Hepatocyte (in vitro differentiated cells): ENCODE measurements around the gene FRY. TPM values are rescaled to one million over a fixed set of nuclear protein-coding genes. Genes with fewer than 3 reads are reported as not detected.

ENCODE experiments used
- DNase-seq: peaks from one replicate; pipeline ENCODE4 v3.0.0-alpha.2; 2016; ENCODE audit warnings: low spot score
- H2AFZ ChIP-seq: fragments of 200-600 bp; sonication (generic); 2 replicates; pipeline ENCODE4 v1.6.0; 2016; ENCODE audit warnings: antibody characterized with exemption, mild to moderate bottlenecking
- H3K27ac ChIP-seq: fragments of 200-600 bp; sonication (generic); 2 replicates; pipeline ENCODE4 v1.5.1; 2016; ENCODE audit warnings: mild to moderate bottlenecking
- H3K27me3 ChIP-seq: fragments of 200-600 bp; sonication (generic); 2 replicates; pipeline ENCODE4 v1.6.1; 2016
- H3K36me3 ChIP-seq: fragments of 200-600 bp; sonication (generic); replicated peaks from 2 replicates; pipeline ENCODE4 v1.5.1; 2016; ENCODE audit warnings: low read depth; ENCODE audit not compliant: insufficient read depth
- H3K4me1 ChIP-seq: fragments of 200-600 bp; sonication (generic); 2 replicates; pipeline ENCODE4 v1.5.1; 2016; ENCODE audit warnings: mild to moderate bottlenecking, moderate library complexity; ENCODE audit not compliant: insufficient read depth
- H3K4me2 ChIP-seq: fragments of 200-600 bp; sonication (generic); 2 replicates; pipeline ENCODE4 v1.6.0; 2016
- H3K4me3 ChIP-seq: fragments of 200-600 bp; sonication (generic); 2 replicates; pipeline ENCODE4 v1.5.1; 2016; ENCODE audit warnings: mild to moderate bottlenecking
- H3K79me2 ChIP-seq: fragments of 200-600 bp; sonication (generic); 2 replicates; pipeline ENCODE4 v1.6.0; 2017; ENCODE audit warnings: mild to moderate bottlenecking
- H3K9me2 ChIP-seq: fragments of 200-600 bp; sonication (generic); replicated peaks from 2 replicates; pipeline ENCODE4 v1.6.0; 2017; ENCODE audit warnings: mild to moderate bottlenecking; ENCODE audit not compliant: insufficient read depth
- H3K9me3 ChIP-seq: fragments of 200-600 bp; sonication (generic); 2 replicates; pipeline ENCODE4 v1.5.1; 2016; ENCODE audit warnings: low read depth, mild to moderate bottlenecking
- H4K20me1 ChIP-seq: fragments of 200-600 bp; sonication (generic); 2 replicates; pipeline ENCODE4 v1.6.0; 2016; ENCODE audit warnings: mild to moderate bottlenecking; ENCODE audit not compliant: insufficient read depth, poor library complexity, severe bottlenecking
- EZH2 ChIP-seq: fragments of 200-600 bp; sonication (generic); IDR thresholded peaks from 2 replicates; pipeline ENCODE4 v1.6.1; 2016; ENCODE audit warnings: antibody characterized with exemption, mild to moderate bottlenecking, borderline replicate concordance
- EZH2phosphoT487 ChIP-seq: fragments of 200-600 bp; sonication (generic); IDR thresholded peaks from one replicate; pipeline ENCODE4 v1.6.1; 2018; ENCODE audit warnings: antibody characterized with exemption, mild to moderate bottlenecking, low read depth, moderate library complexity; ENCODE audit not compliant: unreplicated experiment, severe bottlenecking
- WGBS: methylation state at CpG from one replicate; pipeline ENCODE4 v1.1.6; 2016; ENCODE audit warnings: low lambda C conversion rate; ENCODE audit errors: missing lambda C conversion rate; 5-methylcytosine and 5-hydroxymethylcytosine counted together
- polyA plus RNA-seq: library from polyadenylated mRNA; unstranded; fragments of >200 nt; fragmentation: Nextera tagmentation; extraction: Ambion mirVana; gene quantifications from 2 replicates; pipeline ENCODE4 v1.2.1, GENCODE V29; 2016
- total RNA-seq: library from RNA; depleted of rRNA; stranded (reverse); fragments of >200 nt; gene quantifications from 2 replicates; pipeline ENCODE4 v1.2.3, GENCODE V29; 2014
- TF ChIP-seq, protein P1 (sequence below): fragments of 200-600 bp; sonication (generic); IDR thresholded peaks from 2 replicates; pipeline ENCODE4 v1.5.1; 2016; ENCODE audit warnings: antibody characterized with exemption, mild to moderate bottlenecking; ENCODE audit not compliant: poor library complexity

The FRY gene
- total and polyA plus RNA-seq, 2 experiments from 2014 or later = 2.4 to 3.7 TPM

GRCh38 chr13:32214071-32214470 is 182.5 kb downstream of the FRY start:
- H2AFZ ChIP-seq = no peak overlapping the region
- no peaks in the 10 kb centered on the region for H4K20me1 ChIP-seq
- DNase-seq = no peak
- H3K4me2 ChIP-seq = no peak overlapping the region
- WGBS = 80% methylated on average over 4 of the region's 4 CpGs
- peaks cover 8% of the 10 kb centered on the region for H3K4me1 ChIP-seq
- no peak for TF ChIP-seq EZH2phosphoT487
- TF ChIP-seq, protein P1, sequence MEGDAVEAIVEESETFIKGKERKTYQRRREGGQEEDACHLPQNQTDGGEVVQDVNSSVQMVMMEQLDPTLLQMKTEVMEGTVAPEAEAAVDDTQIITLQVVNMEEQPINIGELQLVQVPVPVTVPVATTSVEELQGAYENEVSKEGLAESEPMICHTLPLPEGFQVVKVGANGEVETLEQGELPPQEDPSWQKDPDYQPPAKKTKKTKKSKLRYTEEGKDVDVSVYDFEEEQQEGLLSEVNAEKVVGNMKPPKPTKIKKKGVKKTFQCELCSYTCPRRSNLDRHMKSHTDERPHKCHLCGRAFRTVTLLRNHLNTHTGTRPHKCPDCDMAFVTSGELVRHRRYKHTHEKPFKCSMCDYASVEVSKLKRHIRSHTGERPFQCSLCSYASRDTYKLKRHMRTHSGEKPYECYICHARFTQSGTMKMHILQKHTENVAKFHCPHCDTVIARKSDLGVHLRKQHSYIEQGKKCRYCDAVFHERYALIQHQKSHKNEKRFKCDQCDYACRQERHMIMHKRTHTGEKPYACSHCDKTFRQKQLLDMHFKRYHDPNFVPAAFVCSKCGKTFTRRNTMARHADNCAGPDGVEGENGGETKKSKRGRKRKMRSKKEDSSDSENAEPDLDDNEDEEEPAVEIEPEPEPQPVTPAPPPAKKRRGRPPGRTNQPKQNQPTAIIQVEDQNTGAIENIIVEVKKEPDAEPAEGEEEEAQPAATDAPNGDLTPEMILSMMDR = no peak
- TF ChIP-seq EZH2 = no peak
- no peaks in the 10 kb centered on the region for H3K9me3 ChIP-seq
- H3K4me3 ChIP-seq = no peak overlapping the region
- H3K36me3 ChIP-seq = no peaks in the 10 kb centered on the region
- no peaks in the 10 kb centered on the region for H3K79me2 ChIP-seq
- no peaks in the 10 kb centered on the region for H3K9me2 ChIP-seq
- H3K27me3 ChIP-seq = no peaks in the 10 kb centered on the region
- no peak overlapping the region for H3K27ac ChIP-seq

- Histone ChIP-seq H2AFZ (no peak overlapping the region), H3K9me2 (no peaks in the 10 kb centered on the region), H3K27ac (no peak overlapping the region), H3K4me3 (no peak overlapping the region), H3K27me3 (no peaks in the 10 kb centered on the region), H3K9me3 (no peaks in the 10 kb centered on the region), H3K4me1 (peaks cover 8% of the 10 kb centered on the region), H3K36me3 (no peaks in the 10 kb centered on the region), H4K20me1 (no peaks in the 10 kb centered on the region), H3K79me2 (no peaks in the 10 kb centered on the region), H3K4me2 (no peak overlapping the region)
- no peak for DNase-seq
- TF ChIP-seq EZH2 (no peak), EZH2phosphoT487 (no peak)
- TF ChIP-seq, protein P1 = no peak
- WGBS = 88% methylated on average over 5 of the region's 5 CpGs
Observed at GRCh38 chr13:32216281-32216680, 184.7 kb downstream of the FRY start.

- Histone ChIP-seq H3K27me3 (no peaks in the 10 kb centered on the region), H4K20me1 (no peaks in the 10 kb centered on the region), H3K79me2 (no peaks in the 10 kb centered on the region), H3K9me2 (no peaks in the 10 kb centered on the region), H3K36me3 (no peaks in the 10 kb centered on the region), H3K4me2 (no peak overlapping the region), H3K4me3 (no peak overlapping the region), H3K4me1 (peaks cover 15% of the 10 kb centered on the region), H2AFZ (no peak overlapping the region), H3K9me3 (no peaks in the 10 kb centered on the region), H3K27ac (no peak overlapping the region)
- WGBS = 92% methylated on average over 6 of the region's 6 CpGs
- TF ChIP-seq, protein P1 = no peak
- TF ChIP-seq EZH2 (no peak), EZH2phosphoT487 (no peak)
- DNase-seq = no peak
Observed at GRCh38 chr13:32222046-32222676, 190.6 kb downstream of the FRY start.
